Myocyte (in vitro differentiated cells): ENCODE results near the gene KCNJ18. TPM values are rescaled to one million over a fixed set of nuclear protein-coding genes. Genes with fewer than 3 reads are reported as not detected.
"Not testable (repeated sequence)": the region's sequence is repeated elsewhere in the genome, so short reads cannot be mapped to it uniquely, and the experiment has no call there.

Experiments used
- DNase-seq: peaks from one replicate; pipeline ENCODE4 v3.0.0-alpha.2; 2012; ENCODE audit warnings: low read depth
- total RNA-seq: library from RNA; depleted of rRNA; stranded (reverse); fragments of >200 nt; gene quantifications from 2 replicates; pipeline ENCODE4 v1.2.3, GENCODE V29; 2014

The KCNJ18 gene
- total RNA-seq, 1 donor from 2014 or later, result not detected

DNA sequence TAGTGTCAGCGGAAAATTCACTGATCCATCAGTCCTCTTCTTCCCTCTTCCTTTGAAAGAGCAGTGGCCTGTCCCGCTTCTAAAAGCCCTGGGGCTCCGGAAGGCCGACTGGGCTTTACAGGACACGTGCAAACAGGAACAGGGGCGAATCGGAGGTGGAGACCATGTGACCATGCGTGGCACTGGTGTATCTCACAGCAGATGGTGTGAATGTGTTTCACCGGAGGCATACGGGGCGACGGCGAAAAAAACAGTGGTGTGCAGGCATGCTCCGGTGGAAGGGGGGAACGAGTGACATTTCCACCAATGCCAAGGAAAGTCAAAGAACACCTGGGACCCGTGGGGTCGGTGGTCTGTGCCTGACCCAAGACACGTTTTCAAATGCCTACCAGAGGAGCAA, 8.4 kb upstream of the KCNJ18 start:
- DNase-seq, result not testable (repeated sequence)

DNA sequence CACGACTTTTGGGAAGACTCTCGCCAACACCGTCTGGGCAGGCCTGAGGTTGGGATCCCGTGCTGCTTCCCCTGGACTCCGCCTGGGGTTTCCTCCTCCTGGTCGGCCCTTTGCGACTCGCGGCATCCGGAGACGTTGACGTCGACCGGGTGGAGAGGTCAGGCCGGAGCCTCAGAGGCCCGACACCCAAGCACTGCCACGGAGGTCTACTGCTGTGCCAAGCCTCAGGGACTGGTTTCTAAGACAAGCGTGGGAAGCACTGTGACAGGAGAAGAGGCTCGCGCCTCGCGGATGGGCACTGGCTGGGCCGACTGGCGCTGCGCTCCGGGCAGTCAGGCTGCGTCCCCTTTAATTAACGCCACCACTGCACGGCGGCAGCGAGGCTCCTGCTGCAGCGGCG, 7.9 kb upstream of the KCNJ18 start:
- not testable (repeated sequence) for DNase-seq

DNA sequence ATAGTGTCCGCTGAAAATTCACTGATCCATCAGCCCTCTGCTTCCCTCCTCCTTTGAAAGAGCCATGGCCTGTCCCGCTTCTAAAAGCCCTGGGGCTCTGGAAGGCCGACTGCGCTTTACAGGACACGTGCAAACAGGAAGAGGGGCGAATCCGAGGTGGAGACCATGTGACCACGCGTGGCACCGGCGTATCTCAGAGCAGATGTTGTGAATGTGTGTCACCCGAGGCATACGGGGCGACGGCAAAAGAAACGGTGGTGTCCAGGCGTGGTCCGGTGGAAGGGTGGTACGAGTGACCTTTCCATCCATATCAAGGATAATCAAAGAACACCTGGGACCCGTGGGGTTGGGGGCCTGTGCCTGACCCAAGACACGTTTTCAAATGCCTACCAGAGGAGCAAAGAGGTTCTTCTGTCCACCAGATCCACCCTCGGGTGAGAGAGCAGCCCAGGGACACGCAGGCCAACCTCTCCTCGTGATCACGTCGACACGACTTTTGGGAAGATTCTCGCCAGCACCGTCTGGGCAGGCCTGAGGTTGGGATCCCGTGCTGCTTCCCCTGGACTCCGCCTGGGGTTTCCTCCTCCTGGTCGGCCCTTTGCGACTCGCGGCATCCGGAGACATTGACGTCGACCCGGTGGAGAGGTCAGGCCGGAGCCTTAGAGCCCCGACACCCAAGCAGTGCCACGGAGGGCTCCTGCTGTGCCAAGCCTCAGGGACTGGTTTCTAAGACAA, 7.1 kb upstream of the KCNJ18 start:
- not testable (repeated sequence) for DNase-seq

- DNase-seq, result no peak
Observed at GRCh38 chr17:21686165-21687015, 5.9 kb upstream of the KCNJ18 start.

GRCh38 chr17:21687136-21687953, 5.0 kb upstream of the KCNJ18 start:
- DNase-seq, result no peak

- DNase-seq, result no peak
Observed at GRCh38 chr17:21688293-21688949, 3.9 kb upstream of the KCNJ18 start.

GRCh38 chr17:21689604-21690003, 2.7 kb upstream of the KCNJ18 start:
- peak; percentile 51 for DNase-seq

DNA sequence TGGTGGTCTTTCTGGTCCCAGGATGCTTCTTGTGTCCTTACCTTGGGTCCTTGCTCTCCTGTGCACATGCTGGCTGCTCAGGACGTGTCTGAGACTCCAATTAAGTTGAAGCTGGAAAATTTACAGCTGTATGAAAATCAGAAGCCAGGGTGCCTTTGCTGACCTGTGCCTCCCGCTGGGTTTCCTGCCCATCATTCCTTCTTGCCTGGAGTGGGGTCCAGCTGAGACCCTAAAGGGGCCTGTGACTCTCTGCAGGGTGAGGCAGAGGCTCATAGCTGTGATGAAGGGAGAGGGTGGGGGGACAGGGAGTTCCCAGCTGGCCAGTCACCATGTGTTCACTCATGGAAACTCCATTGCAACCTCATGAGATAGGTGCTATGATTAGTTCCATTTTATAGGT, 1.5 kb upstream of the KCNJ18 start:
- DNase-seq, result not testable (repeated sequence)

GRCh38 chr17:21691481-21691880, 842 bp upstream of the KCNJ18 start:
- not testable (repeated sequence) for DNase-seq

DNA sequence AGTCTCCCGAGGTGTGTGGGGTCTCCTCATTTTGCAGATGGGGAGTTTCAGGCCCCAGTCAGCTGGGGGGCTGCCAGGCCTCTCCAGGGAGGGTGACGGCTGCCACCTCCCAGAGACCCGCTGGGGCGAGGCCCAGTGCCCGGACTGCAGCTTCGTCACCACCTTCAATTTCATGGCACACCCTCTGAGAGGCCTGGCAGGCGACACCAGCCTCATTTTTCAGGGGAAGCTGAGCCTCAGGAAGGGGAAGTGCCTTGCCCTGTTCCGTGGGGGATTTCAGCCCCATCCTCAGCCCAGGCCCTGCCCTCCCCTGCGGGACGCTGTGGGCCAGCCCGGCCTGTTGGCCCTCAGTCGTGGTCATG, 362 bp downstream of the KCNJ18 start:
- DNase-seq, result not testable (repeated sequence)

DNA sequence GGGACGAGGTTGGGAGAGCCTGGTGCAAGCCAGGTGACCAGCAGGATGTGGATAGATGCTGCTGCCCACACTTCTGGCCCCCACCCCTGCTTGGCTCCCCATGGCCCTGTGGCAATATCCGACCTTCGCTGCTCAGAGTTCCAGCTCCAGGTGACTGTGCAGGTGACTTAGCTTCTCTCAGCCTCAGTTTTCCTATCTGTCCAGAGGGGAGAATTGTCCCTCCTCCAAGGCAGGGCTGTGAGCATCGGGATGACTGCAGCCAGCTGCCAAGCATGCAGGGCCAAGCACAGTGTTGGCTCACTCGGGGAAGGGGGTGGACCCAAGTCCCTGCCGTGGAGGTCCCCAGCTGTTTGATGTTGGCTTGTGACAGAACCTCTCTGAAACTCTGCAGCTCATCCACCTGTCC, 1.1 kb downstream of the KCNJ18 start:
- DNase-seq, result not testable (repeated sequence)

DNA sequence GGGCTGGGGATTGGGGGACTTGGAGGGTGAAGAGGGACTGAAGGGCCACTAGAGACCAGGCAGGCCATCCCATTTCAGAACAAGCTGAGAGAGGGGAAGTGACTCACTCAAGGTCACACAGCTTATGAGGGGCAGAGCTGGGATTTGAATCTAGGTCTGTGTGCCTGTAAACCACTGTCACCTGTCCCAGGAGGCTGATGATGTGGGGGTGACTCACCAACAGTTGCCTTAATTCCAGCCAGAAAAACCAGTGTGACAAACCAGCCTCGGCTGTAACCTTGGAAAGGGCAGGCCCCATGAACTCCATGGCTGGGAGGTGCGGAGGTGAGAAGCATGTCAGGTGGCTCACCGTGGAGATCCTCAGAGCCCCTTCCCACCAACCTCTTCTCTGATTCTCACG, 1.6 kb downstream of the KCNJ18 start:
- not testable (repeated sequence) for DNase-seq

- DNase-seq, result not testable (repeated sequence)
Observed at GRCh38 chr17:21696227-21696626, 3.9 kb downstream of the KCNJ18 start.

DNA sequence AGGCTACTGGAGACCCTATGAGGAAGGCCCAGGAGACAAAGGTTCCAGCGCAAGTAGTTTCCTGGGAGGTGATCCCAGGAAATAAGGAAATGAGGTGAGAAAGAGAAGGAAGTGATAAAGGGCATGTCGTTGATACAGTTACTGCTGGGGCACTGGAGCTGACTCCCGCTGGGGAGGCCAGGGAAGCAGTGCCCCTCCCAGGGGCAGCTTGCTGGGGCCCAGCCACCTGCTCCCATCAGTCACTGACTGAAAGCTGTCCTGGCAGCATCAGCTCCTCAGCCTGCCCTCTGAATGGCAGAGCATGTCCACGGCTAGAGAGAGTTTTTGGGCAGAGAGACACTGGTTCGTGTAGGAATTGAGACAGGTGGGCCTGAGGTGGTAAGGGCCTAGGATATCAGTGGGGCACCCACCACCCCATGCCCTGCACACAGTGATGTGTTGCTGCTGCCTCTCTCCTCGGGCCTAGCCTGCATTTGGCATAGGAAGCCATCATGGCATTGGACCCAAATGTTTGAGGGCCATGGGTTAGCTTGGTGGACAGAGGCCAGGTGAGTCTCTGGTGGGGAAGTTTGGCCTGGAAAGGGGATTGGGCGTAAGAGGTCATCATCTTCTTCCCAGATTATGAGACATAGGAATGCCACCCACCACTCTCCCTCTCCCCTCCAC, 4.7 kb downstream of the KCNJ18 start:
- DNase-seq, result not testable (repeated sequence)

DNA sequence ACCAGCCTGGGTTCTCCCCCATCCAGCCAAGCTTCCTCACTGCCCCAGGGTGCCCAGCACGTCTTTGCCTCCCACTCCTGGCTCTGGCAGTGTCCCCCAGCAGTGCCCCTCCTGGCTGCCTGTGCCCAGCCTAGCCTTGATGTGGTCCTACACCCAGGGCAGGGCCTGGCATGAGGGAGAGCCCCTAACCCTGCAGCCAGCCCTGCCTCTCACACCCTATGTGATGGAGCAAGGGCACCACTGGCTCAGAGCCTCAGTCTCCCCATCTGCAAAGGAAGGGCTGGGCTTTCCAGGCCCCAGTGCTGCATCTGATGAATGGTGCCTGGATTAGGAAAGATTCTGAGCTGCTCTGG, 5.2 kb downstream of the KCNJ18 start:
- not testable (repeated sequence) for DNase-seq

DNA sequence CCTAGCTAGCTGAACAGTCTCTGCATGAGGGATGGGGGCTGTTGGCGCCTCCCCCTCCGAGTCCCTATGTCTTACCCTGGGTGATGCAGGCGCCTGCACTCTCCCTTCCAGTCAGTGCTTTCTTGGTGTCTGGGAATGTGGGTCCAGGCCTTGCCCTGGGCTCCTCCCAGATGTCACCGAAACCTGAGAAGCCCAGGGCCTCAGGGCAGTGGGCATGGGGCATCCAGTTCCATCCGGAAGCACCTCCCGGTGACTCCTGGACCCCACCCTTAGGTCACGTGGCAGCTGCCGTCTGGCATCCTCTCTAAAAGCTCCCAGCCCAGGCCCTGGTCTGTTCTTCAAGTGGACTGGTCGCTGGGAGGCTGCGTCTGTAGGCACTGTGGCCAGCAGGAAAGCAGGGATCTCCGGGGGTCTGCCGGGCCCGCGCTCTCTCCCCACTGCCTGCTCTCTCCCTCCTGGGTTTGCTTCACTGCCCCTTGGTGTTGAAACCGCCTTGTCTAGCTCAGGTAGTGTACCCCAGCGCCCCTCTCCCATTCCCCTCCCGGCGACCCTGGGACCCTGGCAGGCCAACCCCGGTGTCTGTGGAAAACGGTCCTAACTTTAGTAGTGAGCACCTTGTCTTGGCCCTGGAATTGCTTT, 6.2 kb downstream of the KCNJ18 start:
- not testable (repeated sequence) for DNase-seq

- DNase-seq, result not testable (repeated sequence)
Observed at GRCh38 chr17:21699124-21699523, 6.8 kb downstream of the KCNJ18 start.

DNA sequence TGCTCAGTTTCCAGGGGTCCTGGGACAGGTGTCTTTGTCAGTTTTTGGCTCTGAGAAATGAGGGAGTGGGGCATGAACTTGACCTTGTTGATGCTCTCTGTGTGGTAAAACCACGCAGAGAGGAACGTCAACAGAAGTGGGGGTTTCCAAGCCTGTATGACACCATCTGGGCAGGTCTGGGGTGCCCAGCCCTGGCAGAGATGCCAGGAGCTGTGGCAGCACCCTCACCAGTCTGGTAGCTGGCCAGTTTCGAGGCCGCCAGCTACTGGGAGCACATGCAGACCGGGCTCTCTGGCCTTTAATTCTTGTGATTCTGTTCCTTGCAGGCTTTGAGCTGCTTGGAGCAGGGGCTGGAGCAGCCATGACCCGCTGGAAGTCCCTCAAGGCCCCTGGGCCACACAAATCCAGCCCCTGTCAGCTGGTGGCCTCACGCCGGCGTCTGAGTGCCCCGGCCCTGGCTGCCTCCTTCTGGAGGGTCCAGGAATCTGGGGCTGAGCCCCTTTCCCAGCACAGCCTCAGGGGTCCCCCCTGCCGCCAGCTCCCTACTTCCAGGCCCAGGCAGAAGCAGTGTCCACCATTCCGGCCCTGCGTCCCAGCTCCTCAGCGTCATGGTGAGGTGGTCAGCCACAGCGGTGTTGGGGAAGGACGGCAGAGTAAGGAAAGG, 7.4 kb downstream of the KCNJ18 start:
- DNase-seq, result not testable (repeated sequence)

- not testable (repeated sequence) for DNase-seq
Observed at GRCh38 chr17:21701090-21701489, 8.8 kb downstream of the KCNJ18 start.
